ENCODE results near the gene FSD1. TPM values are rescaled to one million over a fixed set of nuclear protein-coding genes. Genes with fewer than 3 reads are reported as not detected.

Gene FSD1
- total RNA-seq, 1 experiment from 2014 or later, result not detected

- Histone ChIP-seq H3K9me3 (ENCODE audit: insufficient read depth, low read depth) (no peaks in the 10 kb centered on the region), H3K27ac (no peak overlapping the region), H3K4me1 (replicated peaks; ENCODE audit: insufficient read depth) (no peaks in the 10 kb centered on the region), H3K4me2 (no peak overlapping the region), H3K4me3 (no peak overlapping the region), H2AFZ (no peak overlapping the region), H3K79me2 (ENCODE audit: low read depth) (no peaks in the 10 kb centered on the region), H4K20me1 (ENCODE audit: insufficient read depth) (no peaks in the 10 kb centered on the region), H3K27me3 (ENCODE audit: insufficient read depth, low read depth) (no peaks in the 10 kb centered on the region), H3K9me2 (ENCODE audit: insufficient read depth) (no peaks in the 10 kb centered on the region), H3F3A (ENCODE audit: insufficient read depth, low read depth) (peaks cover 3% of the 10 kb centered on the region; the same call in 1 of the 2 replicates), H3K36me3 (ENCODE audit: low read depth) (no peaks in the 10 kb centered on the region)
- CTCF ChIA-PET, result interaction anchor here (0.6 to 1.4 kb wide), 7 partner anchors 10 to 1073 kb away, joined by 3 to 21 read pairs (median 8); partner anchors contain the start of genes FEM1A and STAP2
- DNase-seq, result peak in 1 of 2 experiments; percentile 49
- no TSS peak for BruUV-seq (replicated peaks)
- POLR2A ChIA-PET (ENCODE audit: unreplicated experiment), result interaction anchor here (0.9 kb wide), 1 partner anchor 10 kb away, joined by 4 read pairs; the partner anchor contains the start of gene MPND
- TF ChIP-seq CTCF (conservative IDR thresholded peaks at IDR 0.05), result peak; percentile 87
- no peak for TF ChIP-seq EZH2 (IDR thresholded peaks at IDR 0.05; ENCODE audit: low read depth)
- intact Hi-C loops (cut with micrococcal nuclease; ENCODE audit: unreplicated experiment), result loop anchor here (1.0 kb wide), 2 partner anchors 48 to 85 kb away; partner anchors contain the start of gene SH3GL1
These were observed 48.3 kb downstream of the FSD1 start for GRCh38 chr19:4352701-4353121.

- Histone ChIP-seq H3K4me2 (no peak overlapping the region), H2AFZ (no peak overlapping the region), H3F3A (ENCODE audit: insufficient read depth, low read depth) (peaks cover 3% of the 10 kb centered on the region; the same call in 1 of the 2 replicates), H3K79me2 (ENCODE audit: low read depth) (no peaks in the 10 kb centered on the region), H3K9me3 (ENCODE audit: insufficient read depth, low read depth) (no peaks in the 10 kb centered on the region), H3K27me3 (ENCODE audit: insufficient read depth, low read depth) (no peaks in the 10 kb centered on the region), H3K4me3 (no peak overlapping the region), H3K4me1 (replicated peaks; ENCODE audit: insufficient read depth) (no peaks in the 10 kb centered on the region), H3K9me2 (ENCODE audit: insufficient read depth) (no peaks in the 10 kb centered on the region), H3K27ac (no peak overlapping the region), H3K36me3 (ENCODE audit: low read depth) (no peaks in the 10 kb centered on the region), H4K20me1 (ENCODE audit: insufficient read depth) (no peaks in the 10 kb centered on the region)
- ChIA-PET CTCF (no interaction called here), POLR2A (ENCODE audit: unreplicated experiment) (no interaction called here)
- TF ChIP-seq EZH2 (IDR thresholded peaks at IDR 0.05; ENCODE audit: low read depth) (no peak), CTCF (conservative IDR thresholded peaks at IDR 0.05) (no peak)
- intact Hi-C loops (cut with micrococcal nuclease; ENCODE audit: unreplicated experiment), result no loop called here
- BruUV-seq (replicated peaks), result no TSS peak
- no peak for DNase-seq
These were observed 49.9 kb downstream of the FSD1 start for GRCh38 chr19:4354282-4354681.

- CTCF ChIA-PET, result no interaction called here
- Histone ChIP-seq H3K27ac (no peak overlapping the region), H3K4me1 (replicated peaks; ENCODE audit: insufficient read depth) (no peaks in the 10 kb centered on the region), H2AFZ (no peak overlapping the region), H3K4me2 (no peak overlapping the region), H3K27me3 (ENCODE audit: insufficient read depth, low read depth) (no peaks in the 10 kb centered on the region), H3K79me2 (ENCODE audit: low read depth) (no peaks in the 10 kb centered on the region), H3F3A (ENCODE audit: insufficient read depth, low read depth) (peaks cover 3% of the 10 kb centered on the region; the same call in 1 of the 2 replicates), H4K20me1 (ENCODE audit: insufficient read depth) (no peaks in the 10 kb centered on the region), H3K4me3 (no peak overlapping the region), H3K9me2 (ENCODE audit: insufficient read depth) (no peaks in the 10 kb centered on the region), H3K36me3 (ENCODE audit: low read depth) (no peaks in the 10 kb centered on the region), H3K9me3 (ENCODE audit: insufficient read depth, low read depth) (no peaks in the 10 kb centered on the region)
- POLR2A ChIA-PET (ENCODE audit: unreplicated experiment), result no interaction called here
- TF ChIP-seq EZH2 (IDR thresholded peaks at IDR 0.05; ENCODE audit: low read depth) (no peak), CTCF (conservative IDR thresholded peaks at IDR 0.05) (no peak)
- BruUV-seq (replicated peaks), result no TSS peak
- intact Hi-C loops (cut with micrococcal nuclease; ENCODE audit: unreplicated experiment), result no loop called here
- DNase-seq, result no peak
These were observed 50.5 kb downstream of the FSD1 start for GRCh38 chr19:4354897-4355296.

Data from PC-9 (cell line).